Activated naive CD4-positive, alpha-beta T cell treated with anti-CD3 and anti-CD28 coated beads, Interleukin-2, amount 10 ng/mL, durations not matched to agents 7 days and 5 days (primary cell): ENCODE results near the gene DOCK3.

Source experiments
- CTCF ChIA-PET: fragments of 350-600 bp; sonication (Branson Sonifier 250); formaldehyde crosslinking; loops from one replicate; lab custom pipeline; 2021; ENCODE audit warnings: antibody characterized with exemption; lab: Charles Lee
- DNase-seq: peaks from one replicate; pipeline ENCODE4 v3.0.0-alpha.2; 2020
- H3K27ac Mint-ChIP-seq: one replicate; pipeline ENCODE4 v1.8.0; 2021; ENCODE audit warnings: mild to moderate bottlenecking, moderate library complexity, mixed read lengths
- H3K27me3 Mint-ChIP-seq: one replicate; pipeline ENCODE4 v1.8.0; 2021; ENCODE audit warnings: mild to moderate bottlenecking, mixed read lengths
- H3K36me3 Mint-ChIP-seq: one replicate; pipeline ENCODE4 v1.8.0; 2021; ENCODE audit warnings: mixed read lengths
- H3K4me1 Mint-ChIP-seq: one replicate; pipeline ENCODE4 v1.8.0; 2021; ENCODE audit warnings: mixed read lengths
- H3K4me3 Mint-ChIP-seq: one replicate; pipeline ENCODE4 v1.8.0; 2021; ENCODE audit warnings: mild to moderate bottlenecking, moderate library complexity, mixed read lengths
- H3K9me3 Mint-ChIP-seq: one replicate; pipeline ENCODE4 v1.8.0; 2021; ENCODE audit warnings: mixed read lengths

The DOCK3 gene

DNA sequence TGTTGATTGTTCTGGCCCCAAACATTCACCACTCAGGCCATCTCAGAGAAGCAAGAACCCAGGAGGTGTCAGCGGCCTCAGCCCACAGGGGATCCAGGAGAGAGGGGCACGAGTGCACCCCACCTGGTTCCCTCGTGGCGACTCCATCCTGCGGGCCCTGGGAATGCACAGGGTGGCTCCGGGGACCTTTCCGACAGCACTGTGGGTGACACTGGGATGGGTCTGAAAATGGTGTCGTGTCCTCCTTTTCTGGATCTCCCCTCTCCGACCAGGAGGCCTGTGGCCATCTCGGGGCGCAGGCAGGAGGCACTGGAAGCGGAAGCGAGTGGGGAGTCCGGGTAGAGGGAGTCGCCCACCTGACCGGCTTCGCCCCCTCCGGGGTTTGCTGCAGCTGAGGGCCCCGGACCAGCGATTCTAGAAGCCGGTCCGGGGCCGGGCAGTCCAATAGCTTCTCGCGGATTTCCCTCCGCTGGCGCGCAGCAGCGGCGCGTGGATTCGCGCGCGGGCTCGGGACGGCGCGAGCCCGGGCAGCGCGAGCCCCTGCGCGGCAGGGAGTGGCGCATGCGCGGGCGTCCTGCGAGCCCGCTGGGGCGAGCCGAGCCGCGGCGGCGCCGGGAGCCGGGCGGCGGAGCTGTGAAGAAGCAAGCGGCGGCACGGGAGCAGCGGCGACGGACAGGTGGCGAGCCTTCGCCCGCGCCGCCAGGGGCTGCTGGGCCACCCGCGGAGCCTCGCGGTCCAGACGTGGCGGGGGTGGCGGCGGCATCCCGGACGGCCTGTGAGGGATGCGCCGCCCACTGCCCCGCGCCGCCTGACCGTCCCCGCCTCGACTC, at the start of gene DOCK3:
DOCK3 (plus strand) TSS at position 579 of the 830 bp plus-strand sequence. CDS start 337 bp downstream, outside the sequence.
- Mint-ChIP-seq H3K27me3 (peaks cover 60% of the 10 kb centered on the region), H3K4me1 (peaks cover 6% of the 10 kb centered on the region), H3K4me3 (peak within 1 kb of the TSS; percentile 68), H3K36me3 (no peaks in the 10 kb centered on the region), H3K27ac (no peak within 1 kb of the TSS), H3K9me3 (no peaks in the 10 kb centered on the region)
- CTCF ChIA-PET, result interaction anchor here (0.6 to 1.8 kb wide), 4 partner anchors 10 to 102 kb away, joined by 3 to 5 read pairs (median 4); no protein-coding TSS in a partner anchor
- DNase-seq, result peak; percentile 71

- Mint-ChIP-seq H3K36me3 (peaks cover 57% of the 10 kb centered on the region), H3K27ac (peak overlapping the region; percentile 77), H3K27me3 (no peaks in the 10 kb centered on the region), H3K4me3 (no peak overlapping the region), H3K9me3 (no peaks in the 10 kb centered on the region), H3K4me1 (peaks cover 92% of the 10 kb centered on the region)
- DNase-seq, result no peak
- CTCF ChIA-PET, result interaction anchor here (0.8 to 3.8 kb wide), 5 partner anchors 10 to 746 kb away, joined by 3 to 17 read pairs (median 6); no protein-coding TSS in a partner anchor
Measured at GRCh38 chr3:50625231-50626182, 49.2 kb upstream of the DOCK3 start.

DNA sequence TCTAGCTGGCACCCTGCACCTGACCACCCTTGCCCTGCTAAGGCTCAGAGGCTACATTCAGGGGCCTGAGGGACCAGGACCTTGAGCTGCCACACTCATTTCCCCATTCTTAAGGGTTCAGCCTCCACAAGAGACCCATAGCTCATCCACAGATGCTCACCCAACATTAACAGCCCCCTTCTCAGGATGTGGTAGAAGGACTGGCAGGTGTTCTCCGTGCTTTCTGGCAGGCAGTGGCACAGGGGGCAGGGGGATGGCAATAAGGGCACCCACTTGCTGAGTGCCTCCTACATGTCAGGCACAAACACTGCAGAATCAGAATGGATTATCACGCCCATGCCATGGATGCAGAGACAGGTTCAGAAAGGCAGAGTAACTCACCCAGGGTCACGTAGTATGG, 48.3 kb upstream of the DOCK3 start:
- Mint-ChIP-seq H3K9me3 (no peaks in the 10 kb centered on the region), H3K4me1 (peaks cover 94% of the 10 kb centered on the region), H3K36me3 (peaks cover 58% of the 10 kb centered on the region), H3K27ac (peak overlapping the region; percentile 49), H3K27me3 (no peaks in the 10 kb centered on the region), H3K4me3 (no peak overlapping the region)
- DNase-seq, result no peak
- CTCF ChIA-PET, result interaction anchor here (0.7 to 3.8 kb wide), 4 partner anchors 11 to 745 kb away, joined by 3 to 17 read pairs (median 4); no protein-coding TSS in a partner anchor

DNA sequence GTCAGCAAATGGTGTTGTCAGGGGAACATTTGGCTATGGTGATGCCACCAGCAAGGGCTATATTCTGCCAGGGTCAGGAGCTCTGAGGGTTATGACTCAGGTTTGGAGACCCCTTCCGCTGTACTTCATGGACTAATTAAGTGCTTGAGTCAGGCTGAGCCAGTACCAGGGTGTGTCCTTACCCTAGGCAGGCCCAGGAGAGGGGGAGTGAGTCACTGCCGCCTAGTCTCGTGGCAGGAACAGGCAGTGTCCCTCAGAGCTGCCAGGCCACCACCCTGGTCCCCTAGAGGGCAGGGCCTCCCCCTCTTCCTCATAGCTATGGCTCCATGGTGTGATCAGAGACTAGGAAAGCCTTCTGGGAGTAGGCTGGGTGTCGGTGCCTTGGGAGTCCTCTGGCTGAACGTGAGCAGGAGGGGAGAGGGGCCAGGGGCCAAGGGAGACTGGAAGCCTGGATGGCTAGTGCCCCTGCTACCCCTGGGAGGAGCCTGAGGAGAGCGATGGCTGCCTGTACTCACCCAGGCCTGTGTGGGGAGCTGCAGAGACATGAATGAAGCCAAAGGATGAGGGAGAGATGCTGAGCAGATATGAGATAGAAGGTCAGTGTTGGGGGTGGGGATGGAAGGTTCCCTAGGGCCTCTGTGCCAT, 47.2 kb upstream of the DOCK3 start:
- no peaks in the 10 kb centered on the region for H3K9me3 Mint-ChIP-seq
- no peak overlapping the region for H3K4me3 Mint-ChIP-seq
- peaks cover 65% of the 10 kb centered on the region for H3K36me3 Mint-ChIP-seq
- H3K27me3 Mint-ChIP-seq, result no peaks in the 10 kb centered on the region
- no peak for DNase-seq
- CTCF ChIA-PET, result interaction anchor here (0.9 to 2.3 kb wide), 5 partner anchors 8 to 25 kb away, joined by 3 to 9 read pairs (median 5); partner anchors contain the start of gene MAPKAPK3
- peak overlapping the region; percentile 46 for H3K27ac Mint-ChIP-seq
- H3K4me1 Mint-ChIP-seq, result peaks cover 94% of the 10 kb centered on the region

- Mint-ChIP-seq H3K27ac (peak overlapping the region; percentile 68), H3K4me3 (no peak overlapping the region), H3K36me3 (peaks cover 58% of the 10 kb centered on the region), H3K27me3 (no peaks in the 10 kb centered on the region), H3K9me3 (no peaks in the 10 kb centered on the region), H3K4me1 (peaks cover 94% of the 10 kb centered on the region)
- no peak for DNase-seq
- CTCF ChIA-PET, result interaction anchor here (1.1 to 2.3 kb wide), 5 partner anchors 8 to 743 kb away, joined by 3 to 9 read pairs (median 5); partner anchors contain the start of gene MAPKAPK3
Measured at GRCh38 chr3:50628601-50629000, 46.1 kb upstream of the DOCK3 start.

DNA sequence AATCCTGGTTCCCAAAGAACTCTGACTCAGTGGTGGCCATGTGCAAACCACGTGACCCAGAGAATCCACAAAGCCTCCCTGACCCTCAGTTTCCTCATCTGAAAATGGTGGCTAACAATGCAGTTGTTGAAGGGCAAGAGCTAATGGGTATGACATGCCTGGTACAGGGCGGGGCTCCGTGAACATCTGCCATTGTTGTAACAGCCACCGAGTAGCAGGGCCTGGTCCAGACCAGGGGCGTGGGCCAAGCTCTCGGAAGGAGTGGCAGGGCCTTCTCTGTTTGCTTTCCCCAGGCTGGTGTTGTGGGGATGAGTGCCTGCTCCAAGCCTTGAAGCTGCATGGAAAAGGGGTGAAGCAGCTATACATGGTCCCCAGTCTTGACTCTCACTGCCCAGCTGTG, 44.3 kb upstream of the DOCK3 start:
- H3K36me3 Mint-ChIP-seq, result peaks cover 55% of the 10 kb centered on the region
- no peak overlapping the region for H3K27ac Mint-ChIP-seq
- H3K9me3 Mint-ChIP-seq, result no peaks in the 10 kb centered on the region
- H3K27me3 Mint-ChIP-seq, result no peaks in the 10 kb centered on the region
- H3K4me1 Mint-ChIP-seq, result peaks cover 88% of the 10 kb centered on the region
- H3K4me3 Mint-ChIP-seq, result no peak overlapping the region
- CTCF ChIA-PET, result interaction anchor here (1.0 to 2.2 kb wide), 5 partner anchors 8 to 22 kb away, joined by 3 to 6 read pairs (median 4); no protein-coding TSS in a partner anchor
- DNase-seq, result no peak

GRCh38 chr3:50630877-50631276, 43.9 kb upstream of the DOCK3 start:
- no peaks in the 10 kb centered on the region for H3K27me3 Mint-ChIP-seq
- no peak overlapping the region for H3K4me3 Mint-ChIP-seq
- CTCF ChIA-PET, result interaction anchor here (1.0 to 2.2 kb wide), 6 partner anchors 8 to 59 kb away, joined by 3 to 6 read pairs (median 4); no protein-coding TSS in a partner anchor
- no peak overlapping the region for H3K27ac Mint-ChIP-seq
- no peaks in the 10 kb centered on the region for H3K9me3 Mint-ChIP-seq
- H3K36me3 Mint-ChIP-seq, result peaks cover 55% of the 10 kb centered on the region
- no peak for DNase-seq
- peaks cover 88% of the 10 kb centered on the region for H3K4me1 Mint-ChIP-seq

- Mint-ChIP-seq H3K36me3 (peaks cover 56% of the 10 kb centered on the region), H3K9me3 (no peaks in the 10 kb centered on the region), H3K4me1 (peaks cover 89% of the 10 kb centered on the region), H3K4me3 (no peak overlapping the region), H3K27ac (peak overlapping the region; percentile 84), H3K27me3 (no peaks in the 10 kb centered on the region)
- CTCF ChIA-PET, result interaction anchor here (1.5 to 2.8 kb wide), 4 partner anchors 9 to 19 kb away, joined by 3 to 11 read pairs (median 8); partner anchors contain the start of gene MAPKAPK3
- DNase-seq, result no peak
Measured at GRCh38 chr3:50632450-50632849, 42.3 kb upstream of the DOCK3 start.

DNA sequence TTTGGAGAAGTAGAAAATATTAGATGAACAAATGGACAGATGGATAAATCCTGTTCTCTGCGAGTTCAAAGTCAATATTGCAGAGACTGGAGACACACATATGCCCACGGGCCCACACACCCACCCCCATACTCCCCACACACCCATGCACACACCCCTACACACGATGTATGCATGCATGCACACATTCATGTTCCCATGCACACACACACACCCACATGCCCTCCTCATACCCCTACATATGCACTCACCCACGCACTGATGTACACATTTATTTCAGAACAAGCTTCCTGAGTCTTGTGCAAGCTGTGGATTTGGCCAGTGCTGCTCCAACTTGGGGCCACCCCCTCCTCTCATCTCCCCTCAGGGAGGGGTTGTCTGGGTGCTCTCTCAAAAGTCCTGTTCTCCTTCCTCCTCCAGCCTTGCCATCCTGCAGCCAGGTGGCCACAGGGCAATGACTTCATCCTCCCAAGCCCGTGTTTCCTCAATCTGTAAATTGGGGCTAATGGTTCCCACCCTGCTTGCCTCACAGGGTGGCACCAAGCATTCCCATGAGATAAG, 41.4 kb upstream of the DOCK3 start:
- no peaks in the 10 kb centered on the region for H3K27me3 Mint-ChIP-seq
- peak overlapping the region; percentile 70 for H3K27ac Mint-ChIP-seq
- H3K9me3 Mint-ChIP-seq, result no peaks in the 10 kb centered on the region
- H3K4me3 Mint-ChIP-seq, result no peak overlapping the region
- CTCF ChIA-PET, result interaction anchor here (0.6 to 2.8 kb wide), 6 partner anchors 13 to 61 kb away, joined by 3 to 11 read pairs (median 6); partner anchors contain the start of gene MAPKAPK3
- no peak for DNase-seq
- H3K4me1 Mint-ChIP-seq, result peaks cover 89% of the 10 kb centered on the region
- peaks cover 54% of the 10 kb centered on the region for H3K36me3 Mint-ChIP-seq

DNA sequence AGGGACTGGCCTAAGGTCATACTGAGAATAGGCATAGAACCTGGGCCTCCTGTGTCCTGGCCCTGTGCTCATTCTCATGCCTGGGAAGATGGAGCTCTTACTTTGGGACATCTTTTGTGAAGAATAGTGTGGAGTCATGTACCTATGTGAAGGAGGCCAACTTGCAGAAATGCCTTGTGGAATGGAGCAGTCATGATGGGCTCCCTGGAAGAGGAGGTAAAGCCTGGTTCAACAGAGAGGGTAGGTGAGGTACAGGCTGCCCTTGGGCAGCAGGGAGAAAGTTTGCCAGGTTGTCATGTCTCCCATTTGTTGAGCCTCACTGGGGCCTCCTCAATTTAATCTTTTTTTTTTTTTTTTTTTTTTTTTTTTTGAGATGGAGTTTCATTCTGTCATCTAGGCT, 39.7 kb upstream of the DOCK3 start:
- CTCF ChIA-PET, result interaction anchor here (1.1 to 2.8 kb wide), 4 partner anchors 15 to 63 kb away, joined by 5 to 10 read pairs (median 6); no protein-coding TSS in a partner anchor
- no peaks in the 10 kb centered on the region for H3K9me3 Mint-ChIP-seq
- peaks cover 53% of the 10 kb centered on the region for H3K36me3 Mint-ChIP-seq
- no peak overlapping the region for H3K4me3 Mint-ChIP-seq
- DNase-seq, result no peak
- no peaks in the 10 kb centered on the region for H3K27me3 Mint-ChIP-seq
- H3K27ac Mint-ChIP-seq, result no peak overlapping the region
- peaks cover 81% of the 10 kb centered on the region for H3K4me1 Mint-ChIP-seq

DNA sequence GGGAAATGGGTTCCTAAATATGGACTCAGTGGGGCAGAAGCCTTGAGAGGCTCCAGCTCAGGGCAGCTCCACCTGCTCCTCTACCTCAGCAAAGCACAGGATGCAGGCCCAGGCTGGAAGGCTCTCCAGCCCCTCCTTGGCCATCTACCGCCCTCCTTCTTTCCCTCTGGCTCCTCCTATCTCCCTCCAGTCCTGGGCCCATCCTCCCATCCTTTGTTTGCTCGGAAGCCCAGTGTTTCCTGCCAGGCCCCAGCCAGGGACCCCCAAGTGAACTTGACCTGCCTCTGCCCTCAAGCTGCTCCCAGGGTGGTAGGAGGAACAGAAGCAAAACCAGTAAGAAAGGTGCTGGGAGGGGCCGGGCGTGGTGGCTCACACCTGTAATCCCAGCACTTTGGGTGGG, 37.7 kb upstream of the DOCK3 start:
- no peak for DNase-seq
- no peaks in the 10 kb centered on the region for H3K9me3 Mint-ChIP-seq
- H3K27ac Mint-ChIP-seq, result peak overlapping the region; percentile 71
- H3K4me1 Mint-ChIP-seq, result peaks cover 62% of the 10 kb centered on the region
- CTCF ChIA-PET, result interaction anchor here (1.3 to 2.2 kb wide), 2 partner anchors 9 to 16 kb away, joined by 4 to 5 read pairs; no protein-coding TSS in a partner anchor
- H3K4me3 Mint-ChIP-seq, result no peak overlapping the region
- peaks cover 47% of the 10 kb centered on the region for H3K36me3 Mint-ChIP-seq
- H3K27me3 Mint-ChIP-seq, result no peaks in the 10 kb centered on the region

GRCh38 chr3:50637945-50638344, 36.8 kb upstream of the DOCK3 start:
- CTCF ChIA-PET, result interaction anchor here (1.2 kb wide), 1 partner anchor 24 kb away, joined by 3 read pairs; no protein-coding TSS in a partner anchor
- Mint-ChIP-seq H3K4me1 (peaks cover 53% of the 10 kb centered on the region), H3K27ac (peak overlapping the region; percentile 71), H3K9me3 (no peaks in the 10 kb centered on the region), H3K36me3 (peaks cover 40% of the 10 kb centered on the region), H3K4me3 (no peak overlapping the region), H3K27me3 (no peaks in the 10 kb centered on the region)
- no peak for DNase-seq
